Glomerular endothelial cell (primary cell): ENCODE data around the gene COPRS. TPM values are rescaled to one million over a fixed set of nuclear protein-coding genes. Genes with fewer than 3 reads are reported as not detected.

ENCODE experiments used
- DNase-seq: peaks from one replicate; pipeline ENCODE4 v3.0.0-alpha.2; 2011; ENCODE audit warnings: low read depth, low spot score; ENCODE audit errors: extremely low read depth
- total RNA-seq: library from RNA; depleted of rRNA; stranded (reverse); fragments of >200 nt; gene quantifications from 2 replicates; pipeline ENCODE4 v1.2.3, GENCODE V29; 2015

Gene COPRS
- 58.1 and 62.2 TPM in 2 replicates for total RNA-seq

- no peak for DNase-seq
These were observed at the start of gene COPRS for GRCh38 chr17:31858642-31859486. Gene COPRS, minus strand, starts transcription at chr17:31859244. Its CDS starts 45 bp downstream, at chr17:31859199.

- no peak for DNase-seq
These were observed 49.3 kb upstream of the COPRS start for GRCh38 chr17:31908386-31908785.

- DNase-seq: no peak
These were observed 48.4 kb upstream of the COPRS start for GRCh38 chr17:31907342-31907962.

- no peak for DNase-seq
These were observed 44.4 kb upstream of the COPRS start for GRCh38 chr17:31903401-31903800.

- no peak for DNase-seq
These were observed 43.6 kb upstream of the COPRS start for GRCh38 chr17:31902693-31903092.

- DNase-seq: no peak
These were observed 41.8 kb upstream of the COPRS start for GRCh38 chr17:31900877-31901276.

- DNase-seq: no peak
These were observed 29.1 kb upstream of the COPRS start for GRCh38 chr17:31888124-31888523.

GRCh38 chr17:31882571-31882970, 23.5 kb upstream of the COPRS start:
- no peak for DNase-seq

- DNase-seq: no peak
These were observed 21.3 kb upstream of the COPRS start for GRCh38 chr17:31880311-31880710.

- no peak for DNase-seq
These were observed 19.6 kb upstream of the COPRS start for GRCh38 chr17:31878703-31879073.

- DNase-seq: no peak
These were observed 19.1 kb upstream of the COPRS start for GRCh38 chr17:31877911-31878702.

GRCh38 chr17:31877341-31877740, 18.3 kb upstream of the COPRS start:
- DNase-seq: no peak

- no peak for DNase-seq
These were observed 16.0 kb upstream of the COPRS start for GRCh38 chr17:31875081-31875480.

GRCh38 chr17:31869797-31870568, 10.9 kb upstream of the COPRS start:
- no peak for DNase-seq

- no peak for DNase-seq
These were observed 10.0 kb upstream of the COPRS start for GRCh38 chr17:31869031-31869430.

- DNase-seq: no peak
These were observed 504 bp upstream of the COPRS start for GRCh38 chr17:31859487-31860008.

GRCh38 chr17:31857920-31858641, 963 bp downstream of the COPRS start:
- no peak for DNase-seq

- DNase-seq: no peak
These were observed 2.3 kb downstream of the COPRS start for GRCh38 chr17:31856750-31857149.

GRCh38 chr17:31854672-31855071, 4.4 kb downstream of the COPRS start:
- DNase-seq: no peak
